ENCODE results near the gene PATL2.

- TF ChIP-seq POLR2A (IDR thresholded peaks at IDR 0.05), result no peak
- TF ChIP-seq, protein P1, sequence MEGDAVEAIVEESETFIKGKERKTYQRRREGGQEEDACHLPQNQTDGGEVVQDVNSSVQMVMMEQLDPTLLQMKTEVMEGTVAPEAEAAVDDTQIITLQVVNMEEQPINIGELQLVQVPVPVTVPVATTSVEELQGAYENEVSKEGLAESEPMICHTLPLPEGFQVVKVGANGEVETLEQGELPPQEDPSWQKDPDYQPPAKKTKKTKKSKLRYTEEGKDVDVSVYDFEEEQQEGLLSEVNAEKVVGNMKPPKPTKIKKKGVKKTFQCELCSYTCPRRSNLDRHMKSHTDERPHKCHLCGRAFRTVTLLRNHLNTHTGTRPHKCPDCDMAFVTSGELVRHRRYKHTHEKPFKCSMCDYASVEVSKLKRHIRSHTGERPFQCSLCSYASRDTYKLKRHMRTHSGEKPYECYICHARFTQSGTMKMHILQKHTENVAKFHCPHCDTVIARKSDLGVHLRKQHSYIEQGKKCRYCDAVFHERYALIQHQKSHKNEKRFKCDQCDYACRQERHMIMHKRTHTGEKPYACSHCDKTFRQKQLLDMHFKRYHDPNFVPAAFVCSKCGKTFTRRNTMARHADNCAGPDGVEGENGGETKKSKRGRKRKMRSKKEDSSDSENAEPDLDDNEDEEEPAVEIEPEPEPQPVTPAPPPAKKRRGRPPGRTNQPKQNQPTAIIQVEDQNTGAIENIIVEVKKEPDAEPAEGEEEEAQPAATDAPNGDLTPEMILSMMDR (IDR thresholded peaks at IDR 0.05), result no peak
Measured at GRCh38 chr15:44633603-44634002, 77.5 kb downstream of the PATL2 start.

Measured in vagina (tissue), 2 donors.